Urinary bladder (tissue), 4 donors: ENCODE data around the gene GRAMD4. TPM values are rescaled to one million over a fixed set of nuclear protein-coding genes. Genes with fewer than 3 reads are reported as not detected.

Source experiments
- DNase-seq: peaks from one replicate; pipeline ENCODE4 v3.0.0-alpha.2; 2015; ENCODE audit errors: extremely low spot score
- H3K27ac ChIP-seq: one replicate; pipeline ENCODE4 v1.5.1; 2013; ENCODE audit warnings: low read depth, mild to moderate bottlenecking, moderate library complexity
- H3K36me3 ChIP-seq: one replicate; pipeline ENCODE4 v1.6.1; 2013; ENCODE audit warnings: mild to moderate bottlenecking, moderate library complexity; ENCODE audit not compliant: insufficient read depth
- H3K4me1 ChIP-seq: one replicate; pipeline ENCODE4 v1.6.1; 2013; ENCODE audit warnings: mild to moderate bottlenecking, moderate library complexity; ENCODE audit not compliant: insufficient read depth
- H3K4me3 ChIP-seq: one replicate; pipeline ENCODE4 v1.5.1; 2013; ENCODE audit warnings: low read depth, low read length
- WGBS: extraction: QIAGEN DNeasy Blood & Tissue Kit; methylation state at CpG from one replicate; pipeline ENCODE4 v1.1.7; 2013; 5-methylcytosine and 5-hydroxymethylcytosine counted together
- polyA plus RNA-seq: library from polyadenylated mRNA; stranded (reverse); fragments of 200-250 nt; gene quantifications from one replicate; pipeline ENCODE4 v1.2.3, GENCODE V29; 2013
- total RNA-seq: library from RNA; depleted of rRNA; stranded (reverse); fragments of >200 nt; gene quantifications from one replicate; pipeline ENCODE4 v1.2.3, GENCODE V29; 2014
- donor health status: healthy with polysubstance abuse.
- donor health status: healthy.

The GRAMD4 gene
- total and polyA plus RNA-seq, 2 donors: 10.9 to 13.1 TPM

DNA sequence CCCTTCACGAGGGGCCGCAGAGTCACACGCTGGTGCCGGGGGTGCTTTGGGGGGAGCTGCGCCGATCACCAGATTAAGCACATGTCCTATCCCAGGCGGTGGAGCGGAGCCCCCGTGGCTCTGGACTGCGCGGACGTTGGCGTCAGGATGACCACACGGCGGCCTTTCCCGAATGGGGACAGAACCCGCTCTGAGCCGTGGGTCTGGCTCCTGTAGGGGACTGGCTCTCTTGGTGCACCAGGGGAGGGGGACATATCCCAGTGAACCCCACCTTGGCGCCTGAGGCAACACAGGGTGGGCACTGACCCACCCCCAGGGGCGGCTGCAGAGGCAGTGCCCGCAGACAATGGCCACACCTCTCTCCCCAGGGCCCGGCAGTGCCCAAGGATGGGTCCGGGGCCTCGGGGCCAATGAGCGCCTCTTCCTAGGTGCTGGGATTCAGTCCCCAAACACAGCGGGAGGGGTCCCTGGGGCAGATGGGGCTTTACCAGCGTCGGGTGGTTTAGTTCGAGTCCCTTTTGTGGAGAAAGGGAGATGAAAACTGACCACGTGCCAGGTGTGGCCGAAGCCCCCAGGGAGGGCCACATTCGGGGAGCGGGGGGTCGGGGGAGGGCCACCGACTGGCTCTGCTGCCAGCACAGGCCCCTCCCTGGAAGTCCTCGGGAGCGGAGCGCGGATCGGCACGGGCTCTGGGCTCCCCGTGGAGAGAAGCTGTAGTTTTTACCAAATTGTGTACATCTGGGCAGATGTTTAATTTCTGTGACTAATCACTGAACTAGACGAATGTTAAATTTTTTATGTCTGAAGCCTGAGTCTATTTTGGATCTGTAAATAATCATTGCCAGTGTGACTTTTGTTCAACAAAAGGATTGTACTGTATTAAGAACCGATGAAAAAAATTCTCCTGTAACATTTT lies 58.9 kb downstream of the GRAMD4 start:
- no peak overlapping the region for H3K4me3 ChIP-seq
- H3K36me3 ChIP-seq: no peaks in the 10 kb centered on the region
- 80% methylated on average over 44 of the region's 44 CpGs for WGBS
- DNase-seq: no peak
- H3K27ac ChIP-seq: no peak overlapping the region
- no peaks in the 10 kb centered on the region for H3K4me1 ChIP-seq

DNA sequence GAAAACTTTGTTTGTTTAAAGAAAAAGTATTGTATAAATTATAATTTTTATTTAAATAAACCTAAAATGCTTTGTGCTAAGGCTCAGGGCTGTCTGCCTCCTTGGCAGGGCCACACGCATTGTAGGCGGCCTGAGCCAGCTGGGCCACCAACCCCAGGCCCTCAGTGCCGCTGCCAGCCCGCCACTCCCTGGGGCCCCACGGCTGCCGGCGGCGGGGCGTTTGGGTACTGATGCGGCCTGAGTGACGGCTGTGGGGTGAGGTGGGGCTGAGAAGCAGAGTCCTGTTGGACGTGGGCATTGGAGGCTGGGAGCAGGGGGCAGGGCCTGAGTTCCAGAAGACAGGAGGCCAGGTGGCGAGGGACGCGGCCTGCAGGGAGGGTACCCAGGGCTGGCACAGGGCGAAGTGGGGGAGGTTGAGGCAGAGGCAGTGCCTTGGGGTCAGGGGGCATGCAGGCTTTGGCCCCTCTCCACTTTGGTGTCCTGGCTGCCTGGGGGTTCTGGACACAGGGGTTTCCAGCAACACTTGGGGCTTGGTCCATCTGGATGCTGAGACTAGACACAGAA lies 59.6 kb downstream of the GRAMD4 start:
- no peak for DNase-seq
- Histone ChIP-seq H3K4me1 (no peaks in the 10 kb centered on the region), H3K36me3 (no peaks in the 10 kb centered on the region), H3K4me3 (no peak overlapping the region), H3K27ac (no peak overlapping the region)
- 60% methylated on average over 16 of the region's 16 CpGs for WGBS

DNA sequence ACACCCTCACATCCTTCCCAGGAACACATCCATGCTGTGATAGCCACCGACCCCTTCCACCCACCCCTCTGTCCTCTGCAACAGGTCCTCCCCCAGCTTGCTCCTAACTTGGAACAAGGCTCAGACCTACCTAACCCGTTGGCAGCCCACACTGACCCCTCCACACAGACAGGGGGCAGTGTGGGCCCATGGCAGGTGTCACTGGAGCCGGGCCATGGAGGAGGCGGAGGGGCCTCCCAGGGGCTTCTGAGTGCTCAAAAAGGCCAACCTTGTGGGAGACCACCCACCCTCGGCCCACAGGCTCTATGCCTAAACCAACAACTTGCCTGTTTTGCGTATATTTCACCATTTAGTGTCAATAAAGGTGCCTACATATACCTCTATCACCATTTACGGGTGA lies 60.8 kb downstream of the GRAMD4 start:
- DNase-seq: no peak
- H3K4me1 ChIP-seq: no peaks in the 10 kb centered on the region
- WGBS: 79% methylated on average over 7 of the region's 7 CpGs
- no peak overlapping the region for H3K27ac ChIP-seq
- H3K36me3 ChIP-seq: no peaks in the 10 kb centered on the region
- H3K4me3 ChIP-seq: no peak overlapping the region

DNA sequence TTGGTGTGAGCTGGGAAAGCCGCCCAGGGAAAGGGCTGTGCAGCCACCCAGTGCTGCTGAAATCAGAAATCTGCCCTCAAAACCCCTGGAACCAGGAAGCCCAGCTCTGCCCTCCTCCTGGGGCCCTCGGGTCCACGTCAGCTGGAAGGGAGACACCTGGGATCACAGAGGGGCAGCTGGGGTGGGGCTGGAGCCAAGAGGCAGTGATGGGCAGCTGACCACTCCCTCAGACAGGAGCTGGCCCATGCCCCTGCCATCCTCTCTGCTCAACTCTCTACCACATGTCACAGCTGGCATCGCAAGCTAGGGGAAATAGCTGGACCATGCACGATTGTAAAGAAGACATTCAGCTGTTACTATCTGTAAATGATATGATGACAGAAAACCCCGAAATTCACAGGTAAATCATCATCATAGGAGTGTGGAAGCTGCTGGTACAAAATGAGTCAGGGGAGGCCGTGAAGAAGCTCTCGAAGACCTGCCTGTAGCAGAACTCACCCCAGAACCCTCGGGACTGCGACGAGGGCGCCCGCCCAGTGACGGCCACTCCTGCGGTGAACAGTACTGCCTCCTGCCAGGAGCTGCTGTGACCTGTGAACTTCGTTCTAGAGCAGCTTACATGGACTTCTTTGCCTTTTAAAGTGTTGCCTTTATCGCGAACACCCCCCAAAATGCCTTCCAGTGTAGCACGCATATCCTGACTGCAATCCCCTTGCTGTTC lies 62.0 kb downstream of the GRAMD4 start:
- Histone ChIP-seq H3K4me3 (no peak overlapping the region), H3K4me1 (no peaks in the 10 kb centered on the region), H3K36me3 (peaks cover 2% of the 10 kb centered on the region), H3K27ac (no peak overlapping the region)
- DNase-seq: no peak
- WGBS: 88% methylated on average over 19 of the region's 19 CpGs

DNA sequence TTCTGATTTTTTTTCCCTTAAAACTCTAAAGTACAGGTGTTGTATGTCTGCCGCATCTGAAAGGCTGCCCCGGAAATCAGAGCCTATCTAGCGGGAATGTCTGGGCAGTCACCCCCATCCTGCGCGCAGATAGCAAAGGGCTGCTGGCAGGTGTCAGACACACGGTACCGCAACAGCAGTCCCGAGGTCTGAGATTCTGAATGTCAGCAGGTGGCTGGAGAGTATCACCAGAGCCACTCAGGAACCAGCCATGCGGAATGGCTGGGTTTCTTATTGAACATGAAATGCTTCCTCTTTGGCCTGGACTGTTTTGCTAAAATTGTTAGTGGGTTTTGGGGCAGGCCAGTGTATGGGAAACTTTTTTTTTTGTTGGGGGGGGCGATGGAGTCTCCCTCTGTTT lies 64.5 kb downstream of the GRAMD4 start:
- Histone ChIP-seq H3K36me3 (peaks cover 2% of the 10 kb centered on the region), H3K4me1 (no peaks in the 10 kb centered on the region), H3K4me3 (no peak overlapping the region), H3K27ac (no peak overlapping the region)
- 75% methylated on average over 10 of the region's 10 CpGs for WGBS
- no peak for DNase-seq

DNA sequence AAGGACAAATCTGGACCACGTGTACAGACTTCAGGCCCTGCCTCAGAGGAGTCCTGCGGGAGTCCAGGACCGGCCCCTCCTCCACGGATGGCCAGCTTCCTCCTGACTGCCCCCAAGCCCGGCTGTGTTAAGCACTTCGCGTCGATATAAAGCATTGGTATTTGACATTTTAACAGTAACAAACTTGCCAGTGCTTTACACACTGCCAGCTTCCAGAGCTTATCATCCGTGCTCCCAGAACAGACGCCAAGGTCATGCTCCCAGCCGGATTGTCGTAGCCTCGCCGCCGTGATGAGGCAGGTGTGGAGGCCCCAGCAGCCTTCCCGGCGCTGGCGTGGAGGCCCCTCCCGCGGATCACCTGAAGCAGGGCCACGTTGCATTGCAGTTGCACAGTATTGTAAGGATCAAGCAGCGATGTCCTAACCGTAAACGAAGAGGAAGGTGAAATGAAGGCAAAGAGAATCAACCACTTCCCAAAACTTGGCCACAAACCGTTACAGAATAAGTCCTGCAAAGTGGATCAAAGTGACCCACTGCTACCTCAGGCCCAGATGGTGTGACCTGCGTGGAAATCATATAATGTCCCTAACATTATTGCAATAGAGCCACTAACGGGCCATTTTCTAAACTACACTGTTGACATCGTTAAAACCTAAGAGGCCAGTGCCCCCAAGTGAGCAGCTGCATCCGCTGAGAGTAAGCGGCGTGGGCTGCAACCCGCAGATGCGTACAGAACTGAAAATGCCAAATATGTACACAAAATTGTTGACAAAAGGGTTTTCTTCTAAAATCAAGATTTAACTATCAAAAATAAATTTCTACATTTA lies 66.2 kb downstream of the GRAMD4 start:
- peaks cover 4% of the 10 kb centered on the region for H3K36me3 ChIP-seq
- DNase-seq: no peak
- no peak overlapping the region for H3K4me3 ChIP-seq
- WGBS: 72% methylated on average over 33 of the region's 33 CpGs
- H3K4me1 ChIP-seq: no peaks in the 10 kb centered on the region
- no peak overlapping the region for H3K27ac ChIP-seq

DNA sequence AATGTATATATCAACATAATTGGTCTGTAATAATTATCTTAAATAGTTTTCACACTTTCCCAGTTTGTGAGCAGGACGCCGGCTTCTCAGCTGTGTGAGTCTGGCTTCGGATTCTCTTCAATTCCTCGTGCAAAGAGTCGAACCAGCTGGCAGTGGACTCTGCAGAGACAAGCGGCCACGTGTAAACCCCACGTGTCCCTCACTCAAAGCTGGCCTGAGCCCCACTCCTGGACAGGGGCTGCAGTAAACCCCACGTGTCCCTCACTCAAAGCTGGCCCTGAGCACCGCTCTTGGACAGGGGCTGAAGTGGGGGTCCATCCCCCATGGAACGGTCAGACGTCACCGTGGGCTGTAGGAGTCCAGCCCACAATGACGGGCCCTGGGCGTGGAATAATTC lies 66.9 kb downstream of the GRAMD4 start:
- no peak overlapping the region for H3K27ac ChIP-seq
- no peak overlapping the region for H3K4me3 ChIP-seq
- H3K36me3 ChIP-seq: peaks cover 4% of the 10 kb centered on the region
- WGBS: 85% methylated on average over 15 of the region's 15 CpGs
- H3K4me1 ChIP-seq: no peaks in the 10 kb centered on the region
- DNase-seq: no peak

DNA sequence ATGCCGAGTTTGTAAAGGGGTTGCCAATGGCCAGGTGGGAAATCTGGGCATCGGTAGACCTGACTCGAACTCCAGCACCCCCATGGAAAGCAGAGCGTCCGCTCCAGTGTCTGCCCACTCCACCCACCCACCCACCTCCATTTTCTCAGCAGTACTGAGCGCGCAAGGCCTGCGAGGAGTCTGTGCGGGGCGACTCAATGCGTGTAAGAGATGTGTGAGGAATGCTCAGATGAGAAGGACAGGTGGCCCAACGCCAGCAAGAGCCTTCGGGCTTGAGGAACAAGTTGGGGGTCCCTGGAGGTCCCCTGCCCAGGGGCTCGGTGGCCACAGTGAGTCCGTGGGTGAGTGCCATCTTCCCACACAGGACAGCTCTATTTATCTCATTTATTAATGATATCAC lies 67.3 kb downstream of the GRAMD4 start:
- 89% methylated on average over 15 of the region's 15 CpGs for whole genome bisulfite sequencing
- no peak for DNase-seq

DNA sequence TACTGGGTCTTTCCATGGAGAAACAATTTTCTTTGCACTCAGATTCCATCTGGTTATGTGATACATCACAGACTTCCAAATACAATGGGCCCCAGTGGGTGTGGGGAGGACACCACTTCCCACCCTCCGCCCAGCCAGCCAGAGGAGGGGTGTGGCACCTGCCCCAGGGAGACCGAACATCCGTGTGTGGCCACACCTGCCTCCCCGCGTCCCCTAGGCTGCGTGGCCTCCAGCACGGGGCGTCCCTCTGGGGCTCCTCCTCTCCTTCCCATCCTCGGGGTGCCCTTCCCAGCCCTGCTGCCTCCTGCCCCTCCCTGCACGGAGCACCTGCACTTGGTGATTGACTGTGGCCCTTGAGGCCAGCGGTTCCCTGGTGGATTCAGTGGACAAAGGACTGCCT lies 68.8 kb downstream of the GRAMD4 start:
- H3K4me1 ChIP-seq: no peaks in the 10 kb centered on the region
- no peak for DNase-seq
- H3K4me3 ChIP-seq: no peak overlapping the region
- 77% methylated on average over 11 of the region's 11 CpGs for WGBS
- H3K36me3 ChIP-seq: peaks cover 4% of the 10 kb centered on the region
- no peak overlapping the region for H3K27ac ChIP-seq

More for the DNA sequence above, 67.3 kb downstream of the GRAMD4 start:
- no peaks in the 10 kb centered on the region for H3K4me1 ChIP-seq
- H3K27ac ChIP-seq: no peak overlapping the region
- H3K36me3 ChIP-seq: peaks cover 4% of the 10 kb centered on the region
- no peak overlapping the region for H3K4me3 ChIP-seq

DNA sequence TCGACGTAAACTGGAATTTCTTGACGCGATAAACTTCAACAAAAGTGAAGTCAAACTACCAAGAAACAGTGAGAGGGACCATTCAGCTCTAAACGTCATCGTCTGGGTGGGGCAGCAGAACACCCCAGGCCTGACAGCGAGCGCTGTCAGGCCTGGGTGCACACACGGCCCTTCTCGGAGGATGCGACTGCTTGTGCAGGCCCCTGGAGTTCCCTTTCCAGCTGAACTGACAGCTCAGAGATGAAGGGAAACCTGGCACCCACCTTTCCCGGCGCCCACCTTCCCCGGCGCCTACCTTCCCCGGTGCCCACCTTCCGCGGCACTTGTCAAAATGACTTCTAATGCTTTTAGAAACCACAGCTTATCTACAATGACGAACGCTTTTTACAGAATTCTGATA lies 70.0 kb downstream of the GRAMD4 start:
- H3K4me3 ChIP-seq: no peak overlapping the region
- 92% methylated on average over 20 of the region's 20 CpGs for WGBS
- no peaks in the 10 kb centered on the region for H3K4me1 ChIP-seq
- peaks cover 4% of the 10 kb centered on the region for H3K36me3 ChIP-seq
- H3K27ac ChIP-seq: no peak overlapping the region
- no peak for DNase-seq

DNA sequence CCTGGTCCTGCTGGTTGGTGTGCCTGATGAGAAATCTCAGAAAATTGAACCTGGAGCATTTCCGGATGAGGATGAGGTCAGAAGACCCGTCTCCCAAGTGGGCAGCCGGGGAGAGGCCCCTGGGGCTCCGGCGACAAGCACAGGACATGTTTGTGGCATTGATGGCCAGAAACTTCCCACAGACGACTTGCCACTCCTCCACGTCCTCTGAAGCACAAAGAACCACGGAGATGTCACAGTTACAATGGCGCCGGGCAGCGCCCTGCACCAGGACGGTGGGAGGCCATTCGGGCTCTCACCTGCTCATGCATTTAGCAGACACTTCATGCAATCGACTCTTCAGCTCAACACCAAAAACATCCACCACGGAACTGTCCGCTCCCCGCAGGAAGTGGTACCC lies 71.4 kb downstream of the GRAMD4 start:
- Histone ChIP-seq H3K27ac (no peak overlapping the region), H3K36me3 (peaks cover 2% of the 10 kb centered on the region), H3K4me3 (no peak overlapping the region), H3K4me1 (no peaks in the 10 kb centered on the region)
- WGBS: 95% methylated on average over 17 of the region's 17 CpGs
- no peak for DNase-seq

DNA sequence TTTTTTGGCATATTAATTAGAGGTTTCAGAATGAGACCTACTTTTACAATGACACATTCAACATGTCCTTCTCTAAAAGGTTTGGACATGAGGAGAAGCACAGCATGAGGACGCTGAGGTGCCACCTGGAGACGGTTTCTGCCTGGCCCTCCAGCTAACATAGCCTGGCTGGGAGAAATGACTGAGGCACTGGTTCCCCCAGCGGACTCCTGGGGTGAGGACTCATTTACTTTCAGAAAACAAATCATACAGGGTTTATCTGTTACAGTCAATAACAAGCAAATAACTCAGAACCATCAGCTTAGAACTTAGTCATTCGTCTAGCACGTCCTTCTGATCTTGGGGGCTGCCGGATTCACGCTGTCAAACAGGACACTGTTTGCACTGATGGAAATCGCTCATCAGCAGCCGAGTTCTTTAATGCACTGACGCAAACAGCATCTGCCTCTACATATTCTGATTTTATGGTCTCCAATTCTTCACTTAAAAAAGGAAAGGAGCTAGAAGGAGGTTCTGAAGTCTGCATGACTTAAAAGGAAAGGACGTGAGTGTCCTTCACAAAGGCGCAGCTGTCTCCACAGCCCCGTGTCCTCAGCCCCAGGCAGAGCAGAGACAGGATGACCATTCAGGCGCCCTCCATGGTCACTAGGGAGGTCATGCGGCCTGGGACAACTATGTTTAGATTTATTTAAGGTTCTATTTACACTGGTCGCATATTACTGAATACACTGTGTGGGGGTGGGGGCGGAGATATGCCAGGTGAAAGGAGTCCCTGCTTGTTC lies 73.6 kb downstream of the GRAMD4 start:
- Histone ChIP-seq H3K36me3 (peaks cover 2% of the 10 kb centered on the region), H3K4me1 (no peaks in the 10 kb centered on the region), H3K4me3 (no peak overlapping the region), H3K27ac (no peak overlapping the region)
- DNase-seq: no peak
- 80% methylated on average over 17 of the region's 17 CpGs for WGBS
